ENCODE results near the gene FBXL5. TPM values are rescaled to one million over a fixed set of nuclear protein-coding genes. Genes with fewer than 3 reads are reported as not detected.

FBXL5 gene
- total and polyA plus RNA-seq, 4 donors, result 45.9 to 138 (median 87.8) TPM

DNA sequence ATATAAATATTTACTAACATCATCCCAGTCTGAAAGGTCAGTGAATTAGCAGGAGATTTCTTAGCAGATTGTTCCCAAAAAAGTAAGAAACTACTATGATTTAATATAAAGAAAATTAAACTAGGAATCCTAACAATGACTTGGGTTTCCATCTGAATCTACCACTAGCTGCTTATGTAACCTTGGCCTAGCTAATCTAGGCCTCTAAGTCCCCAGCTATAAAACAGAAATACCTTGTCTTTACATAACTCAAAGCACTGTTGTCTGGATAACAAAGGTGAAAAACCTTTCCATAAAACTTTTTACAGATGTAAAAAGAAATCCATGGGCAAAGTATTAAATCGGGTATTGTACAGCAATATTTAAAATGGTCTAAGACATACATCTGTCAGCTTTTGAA lies 3.0 kb downstream of the FBXL5 start:
- WGBS, 2 donors, result 89 to 90% methylated on average over 1 of the region's 1 CpG
- TF ChIP-seq, protein P1, sequence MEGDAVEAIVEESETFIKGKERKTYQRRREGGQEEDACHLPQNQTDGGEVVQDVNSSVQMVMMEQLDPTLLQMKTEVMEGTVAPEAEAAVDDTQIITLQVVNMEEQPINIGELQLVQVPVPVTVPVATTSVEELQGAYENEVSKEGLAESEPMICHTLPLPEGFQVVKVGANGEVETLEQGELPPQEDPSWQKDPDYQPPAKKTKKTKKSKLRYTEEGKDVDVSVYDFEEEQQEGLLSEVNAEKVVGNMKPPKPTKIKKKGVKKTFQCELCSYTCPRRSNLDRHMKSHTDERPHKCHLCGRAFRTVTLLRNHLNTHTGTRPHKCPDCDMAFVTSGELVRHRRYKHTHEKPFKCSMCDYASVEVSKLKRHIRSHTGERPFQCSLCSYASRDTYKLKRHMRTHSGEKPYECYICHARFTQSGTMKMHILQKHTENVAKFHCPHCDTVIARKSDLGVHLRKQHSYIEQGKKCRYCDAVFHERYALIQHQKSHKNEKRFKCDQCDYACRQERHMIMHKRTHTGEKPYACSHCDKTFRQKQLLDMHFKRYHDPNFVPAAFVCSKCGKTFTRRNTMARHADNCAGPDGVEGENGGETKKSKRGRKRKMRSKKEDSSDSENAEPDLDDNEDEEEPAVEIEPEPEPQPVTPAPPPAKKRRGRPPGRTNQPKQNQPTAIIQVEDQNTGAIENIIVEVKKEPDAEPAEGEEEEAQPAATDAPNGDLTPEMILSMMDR (IDR thresholded peaks at IDR 0.05; ENCODE audit: control extremely low read depth, extremely low read depth), result no peak
- peak overlapping the region in 1 of 2 donors; percentile 53 for H3K27ac ChIP-seq (ENCODE audit: low read depth in 1 of 2, low read length in 1 of 2)
- H3K4me1 ChIP-seq (ENCODE audit: control insufficient read depth in 5 of 5, insufficient read depth in 5 of 5, low read length in 5 of 5), result peaks cover 2 to 42% (median 16%) of the 10 kb centered on the region in 5 donors
- H3K9ac ChIP-seq (ENCODE audit: insufficient read depth in 1 of 2, low read length in 2 of 2), result no peak overlapping the region
- ATAC-seq (ENCODE audit: insufficient read depth, low FRiP score), result no peak
- no peaks in the 10 kb centered on the region for H3K9me3 ChIP-seq (ENCODE audit: control insufficient read depth in 4 of 4, insufficient read depth in 3 of 4, low read length in 3 of 4)
- no peaks in the 10 kb centered on the region for H3K27me3 ChIP-seq (ENCODE audit: control insufficient read depth in 3 of 3, insufficient read depth in 3 of 3, low read length in 2 of 3)
- no peak for DNase-seq
- no peak overlapping the region for H3K4me3 ChIP-seq
- H3K36me3 ChIP-seq (ENCODE audit: control insufficient read depth in 4 of 4, insufficient read depth in 4 of 4, low read length in 4 of 4), result no peaks in the 10 kb centered on the region

DNA sequence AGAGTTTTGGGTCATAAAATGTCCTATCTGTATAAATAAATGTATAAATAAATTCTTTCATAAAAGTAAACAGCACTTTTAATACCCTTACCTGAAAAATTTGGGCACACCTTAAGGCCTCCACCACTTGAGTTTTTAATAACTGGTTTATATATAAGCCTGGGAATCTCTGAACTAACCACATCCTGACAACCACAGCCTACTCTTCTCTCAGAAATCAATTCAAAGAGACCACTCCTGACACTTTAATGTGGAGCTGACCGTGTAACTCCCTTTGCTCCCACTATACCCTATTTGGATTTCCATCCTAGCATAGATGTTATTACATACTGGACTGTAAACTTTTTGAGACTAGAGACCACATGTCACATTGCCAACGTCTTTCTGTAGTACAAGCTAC lies 3.5 kb downstream of the FBXL5 start:
- no peaks in the 10 kb centered on the region for H3K9me3 ChIP-seq (ENCODE audit: control insufficient read depth in 4 of 4, insufficient read depth in 3 of 4, low read length in 3 of 4)
- H3K27ac ChIP-seq (ENCODE audit: low read depth in 1 of 2, low read length in 1 of 2), result peak overlapping the region in 1 of 2 donors; percentile 53
- peak in 2 of 3 donors; percentile 36 to 43 for DNase-seq
- no peak for ATAC-seq (ENCODE audit: insufficient read depth, low FRiP score)
- H3K9ac ChIP-seq (ENCODE audit: insufficient read depth in 1 of 2, low read length in 2 of 2), result no peak overlapping the region
- H3K4me3 ChIP-seq, result no peak overlapping the region
- H3K4me1 ChIP-seq (ENCODE audit: control insufficient read depth in 5 of 5, insufficient read depth in 5 of 5, low read length in 5 of 5), result peaks cover 2 to 37% (median 16%) of the 10 kb centered on the region in 5 donors
- 19 to 28% methylated on average over 2 of the region's 2 CpGs for WGBS, 2 donors
- no peaks in the 10 kb centered on the region for H3K27me3 ChIP-seq (ENCODE audit: control insufficient read depth in 3 of 3, insufficient read depth in 3 of 3, low read length in 2 of 3)
- TF ChIP-seq, protein P1 (IDR thresholded peaks at IDR 0.05; ENCODE audit: control extremely low read depth, extremely low read depth), result no peak
- no peaks in the 10 kb centered on the region for H3K36me3 ChIP-seq (ENCODE audit: control insufficient read depth in 4 of 4, insufficient read depth in 4 of 4, low read length in 4 of 4)

DNA sequence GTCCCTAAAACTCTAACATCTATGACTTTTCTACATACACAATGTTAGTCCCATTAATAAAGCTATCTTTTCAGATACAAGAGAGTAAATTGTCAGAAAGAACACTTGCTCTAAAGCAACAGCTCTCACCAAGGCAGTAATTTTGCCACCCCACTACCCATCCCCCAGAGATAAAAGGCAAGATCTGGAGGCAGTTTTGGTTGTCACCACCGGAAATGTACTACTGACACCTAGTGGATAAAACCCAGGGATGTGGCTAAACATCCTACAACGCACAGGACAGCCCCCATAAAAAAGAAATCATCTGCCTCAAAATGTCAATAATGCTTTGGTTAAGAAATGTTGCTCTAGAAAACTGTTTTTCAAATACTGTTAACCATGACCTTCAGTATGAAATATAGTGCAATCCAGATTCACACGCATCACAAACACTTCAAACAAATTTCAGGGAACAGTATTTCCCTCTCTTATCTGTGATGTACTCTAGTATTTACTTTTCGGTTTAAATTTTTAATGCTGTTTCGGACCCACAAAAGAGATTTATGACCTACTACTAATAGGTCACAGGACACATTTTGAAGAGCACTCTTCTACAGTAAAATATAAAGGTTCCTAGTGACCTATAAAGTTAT lies 5.1 kb downstream of the FBXL5 start:
- 24 to 44% methylated on average over 5 of the region's 5 CpGs for WGBS, 2 donors
- TF ChIP-seq, protein P1 (IDR thresholded peaks at IDR 0.05; ENCODE audit: control extremely low read depth, extremely low read depth), result peak; percentile 35
- H3K27ac ChIP-seq (ENCODE audit: low read depth in 1 of 2, low read length in 1 of 2), result no peak overlapping the region
- H3K9ac ChIP-seq (ENCODE audit: insufficient read depth in 1 of 2, low read length in 2 of 2), result no peak overlapping the region
- H3K4me1 ChIP-seq (ENCODE audit: control insufficient read depth in 5 of 5, insufficient read depth in 5 of 5, low read length in 5 of 5), result peaks cover 0 to 34% (median 16%) of the 10 kb centered on the region in 5 donors
- peak; percentile 28 to 65 (median 59) for DNase-seq
- no peaks in the 10 kb centered on the region for H3K36me3 ChIP-seq (ENCODE audit: control insufficient read depth in 4 of 4, insufficient read depth in 4 of 4, low read length in 4 of 4)
- no peak overlapping the region for H3K4me3 ChIP-seq
- H3K27me3 ChIP-seq (ENCODE audit: control insufficient read depth in 3 of 3, insufficient read depth in 3 of 3, low read length in 2 of 3), result no peaks in the 10 kb centered on the region
- ATAC-seq (ENCODE audit: insufficient read depth, low FRiP score), result peak; percentile 58
- H3K9me3 ChIP-seq (ENCODE audit: control insufficient read depth in 4 of 4, insufficient read depth in 3 of 4, low read length in 3 of 4), result no peaks in the 10 kb centered on the region
